Omental fat pad (tissue), 4 donors: ENCODE data around the gene KRT2. TPM values are rescaled to one million over a fixed set of nuclear protein-coding genes. Genes with fewer than 3 reads are reported as not detected.

Source experiments
- ATAC-seq: fragments of 150-250 bp; one replicate; pipeline ENCODE4 v1.9.1; 2016; ENCODE audit warnings: mild to moderate bottlenecking, moderate library complexity; ENCODE audit not compliant: low FRiP score
- DNase-seq: peaks from one replicate; pipeline ENCODE4 v3.0.0-alpha.2; 2019; ENCODE audit warnings: low spot score
- total RNA-seq, 4 donors: library from RNA; depleted of rRNA; stranded (reverse); fragments of >200 nt; gene quantifications; one replicate each; pipeline ENCODE4 v1.1.0, GENCODE V29; 2016
- TF ChIP-seq, protein P1 (sequence below), 3 donors: fragments of 450-650 bp; IDR thresholded peaks; one replicate each; pipeline ENCODE4 v1.5.1; 2016 to 2017; ENCODE audit warnings: antibody characterized with exemption in 3 of 3, mild to moderate bottlenecking in 3 of 3, moderate library complexity in 2 of 3

The KRT2 gene
- total RNA-seq, 4 donors from 2014 or later, result not detected

GRCh38 chr12:52601671-52602070, 50.3 kb downstream of the KRT2 start:
- ATAC-seq, result no peak
- TF ChIP-seq, protein P1, sequence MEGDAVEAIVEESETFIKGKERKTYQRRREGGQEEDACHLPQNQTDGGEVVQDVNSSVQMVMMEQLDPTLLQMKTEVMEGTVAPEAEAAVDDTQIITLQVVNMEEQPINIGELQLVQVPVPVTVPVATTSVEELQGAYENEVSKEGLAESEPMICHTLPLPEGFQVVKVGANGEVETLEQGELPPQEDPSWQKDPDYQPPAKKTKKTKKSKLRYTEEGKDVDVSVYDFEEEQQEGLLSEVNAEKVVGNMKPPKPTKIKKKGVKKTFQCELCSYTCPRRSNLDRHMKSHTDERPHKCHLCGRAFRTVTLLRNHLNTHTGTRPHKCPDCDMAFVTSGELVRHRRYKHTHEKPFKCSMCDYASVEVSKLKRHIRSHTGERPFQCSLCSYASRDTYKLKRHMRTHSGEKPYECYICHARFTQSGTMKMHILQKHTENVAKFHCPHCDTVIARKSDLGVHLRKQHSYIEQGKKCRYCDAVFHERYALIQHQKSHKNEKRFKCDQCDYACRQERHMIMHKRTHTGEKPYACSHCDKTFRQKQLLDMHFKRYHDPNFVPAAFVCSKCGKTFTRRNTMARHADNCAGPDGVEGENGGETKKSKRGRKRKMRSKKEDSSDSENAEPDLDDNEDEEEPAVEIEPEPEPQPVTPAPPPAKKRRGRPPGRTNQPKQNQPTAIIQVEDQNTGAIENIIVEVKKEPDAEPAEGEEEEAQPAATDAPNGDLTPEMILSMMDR (IDR thresholded peaks at IDR 0.05), result no peak
- DNase-seq, result no peak

GRCh38 chr12:52600941-52601481, 51.0 kb downstream of the KRT2 start, which contains the start of gene KRT72:
Gene KRT72, minus strand, starts transcription at chr12:52601463. Its CDS starts 11 bp downstream, at chr12:52601452.
- no peak for ATAC-seq

GRCh38 chr12:52600475-52600874, 51.5 kb downstream of the KRT2 start:
- ATAC-seq (no peak), DNase-seq (no peak)
- TF ChIP-seq, protein P1 (IDR thresholded peaks at IDR 0.05), result no peak

More at GRCh38 chr12:52600941-52601481, 51.0 kb downstream of the KRT2 start, which contains the start of gene KRT72:
- TF ChIP-seq, protein P1 (IDR thresholded peaks at IDR 0.05), result no peak
- DNase-seq, result no peak

DNA sequence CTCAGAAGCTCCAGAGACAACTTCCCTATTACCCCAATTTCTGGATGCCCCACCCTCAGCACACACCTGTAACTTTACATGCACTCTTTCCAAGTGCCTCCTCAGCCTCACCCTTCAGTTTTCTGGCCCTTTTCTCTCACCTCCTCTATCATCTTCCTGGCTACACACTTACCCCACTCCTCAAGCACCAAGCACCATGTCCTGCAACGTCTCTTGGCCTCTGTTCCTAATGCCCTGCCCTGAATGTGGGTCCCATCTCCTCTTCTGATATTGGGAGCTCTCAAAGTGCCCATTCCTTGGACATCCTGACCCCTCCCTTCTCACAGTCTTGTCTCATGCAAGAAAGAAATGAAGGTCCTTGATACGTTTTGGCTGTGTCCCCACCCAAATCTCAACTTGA, 51.9 kb downstream of the KRT2 start:
- DNase-seq (no peak), ATAC-seq (no peak)
- TF ChIP-seq, protein P1 (IDR thresholded peaks at IDR 0.05), result no peak

GRCh38 chr12:52598966-52599365, 53.0 kb downstream of the KRT2 start:
- DNase-seq, result no peak
- TF ChIP-seq, protein P1 (IDR thresholded peaks at IDR 0.05), result no peak
- no peak for ATAC-seq

Other genes starting within 250 kb of the KRT2 start
- gene KRT82, start 245.9 kb downstream of the KRT2 start, total RNA-seq, result not detected
- not detected for gene KRT75, start 217.8 kb downstream of the KRT2 start, total RNA-seq
- under 1 TPM in 2 of 4 donors, not detected in 2; 0.24 to 0.46 TPM for gene KRT6B, start 200.1 kb downstream of the KRT2 start, total RNA-seq
- not detected for gene KRT6C, start 178.4 kb downstream of the KRT2 start, total RNA-seq
- gene KRT6A, start 159.0 kb downstream of the KRT2 start, total RNA-seq, result 10 to 100 TPM in 2 of 4 donors, 1 to 10 TPM in 2; 3.3 to 40.7 (median 8.4) TPM
- 10 to 100 TPM in 3 of 4 donors, 1 to 10 TPM in 1; 3.6 to 59.0 (median 14.4) TPM for gene KRT5, start 131.8 kb downstream of the KRT2 start, total RNA-seq
- gene KRT71, start 99.1 kb downstream of the KRT2 start, total RNA-seq, result not detected
- gene KRT74, start 78.4 kb downstream of the KRT2 start, total RNA-seq, result not detected
- under 1 TPM in 1 of 4 donors, not detected in 3; 0.31 TPM for gene KRT72, start 50.7 kb downstream of the KRT2 start, total RNA-seq
- gene KRT73, start 33.7 kb downstream of the KRT2 start, total RNA-seq, result not detected
- under 1 TPM in 1 of 4 donors, not detected in 3; 0.47 TPM for gene KRT1, start 28.2 kb upstream of the KRT2 start, total RNA-seq
- gene KRT77, start 51.3 kb upstream of the KRT2 start, total RNA-seq, result not detected
- not detected for gene KRT76, start 125.1 kb upstream of the KRT2 start, total RNA-seq
- not detected for gene KRT3, start 143.9 kb upstream of the KRT2 start, total RNA-seq
- gene KRT4, start 161.9 kb upstream of the KRT2 start, total RNA-seq, result not detected
- gene KRT79, start 182.1 kb upstream of the KRT2 start, total RNA-seq, result 1 to 10 TPM in 2 of 4 donors, under 1 TPM in 1, not detected in 1; 0.46 to 2.8 (median 1.7) TPM
- gene KRT78, start 196.8 kb upstream of the KRT2 start, total RNA-seq, result 1 to 10 TPM in 1 of 4 donors, not detected in 3; 1.9 TPM